HepG2 (cell line): ENCODE results near the gene FEV. TPM values are rescaled to one million over a fixed set of nuclear protein-coding genes. Genes with fewer than 3 reads are reported as not detected.

Source experiments
- AFF4 ChIP-seq: sonication (generic); formaldehyde crosslinking; IDR thresholded peaks from 2 replicates; pipeline ENCODE4 v1.4.0; 2020; ENCODE audit warnings: missing genetic modification reagents
- DNMT3B ChIP-seq: conservative IDR thresholded peaks from 2 replicates; pipeline ENCODE4 v1.6.1; 2016; ENCODE audit warnings: missing biosample characterization, control low read depth
- GFI1 ChIP-seq: sonication (generic); formaldehyde crosslinking; IDR thresholded peaks from 2 replicates; pipeline ENCODE4 v1.5.0; 2020; ENCODE audit warnings: missing genetic modification reagents, mild to moderate bottlenecking, borderline replicate concordance
- HMG20A ChIP-seq: IDR thresholded peaks from 2 replicates; pipeline ENCODE4 v1.6.1; 2016; ENCODE audit warnings: borderline replicate concordance
- HOMEZ ChIP-seq: IDR thresholded peaks from 2 replicates; pipeline ENCODE4 v1.6.1; 2016; ENCODE audit warnings: low read depth
- MAZ ChIP-seq, 2 experiments: sonication (generic) in 1 of 2; formaldehyde crosslinking in 1 of 2; IDR thresholded peaks; 2 replicates each; pipeline versions ENCODE4 v1.5.0 to v1.6.1; 2012 to 2020; ENCODE audit warnings: low read depth in 2 of 2, mild to moderate bottlenecking in 2 of 2, borderline replicate concordance in 1 of 2, improper control_type of control experiment in 1 of 2, low read length in 1 of 2, missing genetic modification reagents in 1 of 2, moderate library complexity in 1 of 2
- NFYB ChIP-seq: sonication (generic); formaldehyde crosslinking; IDR thresholded peaks from 2 replicates; pipeline ENCODE4 v1.4.0; 2020; ENCODE audit warnings: missing genetic modification reagents
- PTBP1 ChIP-seq: fragments of 200-400 bp; formaldehyde crosslinking; IDR thresholded peaks from 2 replicates; pipeline ENCODE4 v1.6.1; 2018; ENCODE audit warnings: low read length, low read depth; ENCODE audit not compliant: poor library complexity, severe bottlenecking
- RBFOX2 ChIP-seq: fragments of 200-400 bp; formaldehyde crosslinking; IDR thresholded peaks from 2 replicates; pipeline ENCODE4 v1.6.1; 2017; ENCODE audit warnings: low read depth, mild to moderate bottlenecking, low read length
- SAP130 ChIP-seq: IDR thresholded peaks from 2 replicates; pipeline ENCODE4 v1.6.1; 2016; ENCODE audit warnings: low read depth
- SIX4 ChIP-seq: sonication (generic); formaldehyde crosslinking; IDR thresholded peaks from 2 replicates; pipeline ENCODE4 v1.4.0; 2020; ENCODE audit warnings: missing genetic modification reagents
- SP1 ChIP-seq, 2 experiments: fragments of 450-650 bp in 1 of 2; sonication (generic) in 1 of 2; formaldehyde crosslinking in 1 of 2; IDR thresholded peaks; 2 replicates each; pipeline versions ENCODE4 v1.4.0 to v1.6.1; 2016 to 2020; ENCODE audit warnings: missing genetic modification reagents in 1 of 2
- TBL1XR1 ChIP-seq: fragments of 150-350 bp; IDR thresholded peaks from 2 replicates; pipeline ENCODE4 v1.6.1; 2014; ENCODE audit warnings: borderline replicate concordance, low read length; ENCODE audit not compliant: partially characterized antibody
- THAP11 ChIP-seq: IDR thresholded peaks from 2 replicates; pipeline ENCODE4 v1.6.1; 2016; ENCODE audit warnings: missing biosample characterization, missing genetic modification reagents
- ZFP37 ChIP-seq: sonication (generic); formaldehyde crosslinking; IDR thresholded peaks from 2 replicates; pipeline ENCODE4 v1.4.0; 2020; ENCODE audit warnings: missing genetic modification reagents, borderline replicate concordance
- ZNF768 ChIP-seq: sonication (generic); formaldehyde crosslinking; IDR thresholded peaks from 2 replicates; pipeline ENCODE4 v1.4.0; 2020; ENCODE audit warnings: missing genetic modification reagents
- ZNF781 ChIP-seq: sonication (generic); formaldehyde crosslinking; IDR thresholded peaks from 2 replicates; pipeline ENCODE4 v1.5.1; 2020; ENCODE audit warnings: borderline replicate concordance, mild to moderate bottlenecking, missing genetic modification reagents; ENCODE audit errors: not compliant biosample characterization
- ZNF83 ChIP-seq: sonication (generic); formaldehyde crosslinking; IDR thresholded peaks from 2 replicates; pipeline ENCODE4 v1.4.0; 2020; ENCODE audit warnings: missing genetic modification reagents, mild to moderate bottlenecking, borderline replicate concordance
- polyA plus RNA-seq, 8 experiments: library from polyadenylated mRNA; depleted of rRNA in 3 of 8; stranded (reverse) in 7 of 8; unstranded in 1 of 8; fragments of >200 nt; fragmentation: Illumina TruSeq in 4 of 8; extraction: Trizol in 4 of 8; gene quantifications; 2 replicates each; pipeline versions ENCODE4 v1.2.1 to v1.2.3, GENCODE V29; 2011 to 2016; ENCODE audit warnings: low read depth in 4 of 8, missing spikeins in 1 of 8, mixed read lengths in 1 of 8; ENCODE audit not compliant: insufficient read depth in 1 of 8
- total RNA-seq, 5 experiments: library from RNA; depleted of rRNA; stranded (reverse); fragments of >200 nt; fragmentation: Illumina TruSeq; extraction: Trizol; gene quantifications; 2 replicates each; pipeline ENCODE4 v1.2.3, GENCODE V29; 2016; ENCODE audit warnings: low read depth in 1 of 5
- TF ChIP-seq, protein P1 (sequence below): sonication (generic); formaldehyde crosslinking; IDR thresholded peaks from 2 replicates; pipeline ENCODE4 v1.5.0; 2020; ENCODE audit warnings: mild to moderate bottlenecking, missing genetic modification reagents, borderline replicate concordance

Gene FEV
- total and polyA plus RNA-seq, 2 of the 13 experiments (the other 11 are each of a cell fraction or from before 2014, with no cell fraction given) = not detected

DNA sequence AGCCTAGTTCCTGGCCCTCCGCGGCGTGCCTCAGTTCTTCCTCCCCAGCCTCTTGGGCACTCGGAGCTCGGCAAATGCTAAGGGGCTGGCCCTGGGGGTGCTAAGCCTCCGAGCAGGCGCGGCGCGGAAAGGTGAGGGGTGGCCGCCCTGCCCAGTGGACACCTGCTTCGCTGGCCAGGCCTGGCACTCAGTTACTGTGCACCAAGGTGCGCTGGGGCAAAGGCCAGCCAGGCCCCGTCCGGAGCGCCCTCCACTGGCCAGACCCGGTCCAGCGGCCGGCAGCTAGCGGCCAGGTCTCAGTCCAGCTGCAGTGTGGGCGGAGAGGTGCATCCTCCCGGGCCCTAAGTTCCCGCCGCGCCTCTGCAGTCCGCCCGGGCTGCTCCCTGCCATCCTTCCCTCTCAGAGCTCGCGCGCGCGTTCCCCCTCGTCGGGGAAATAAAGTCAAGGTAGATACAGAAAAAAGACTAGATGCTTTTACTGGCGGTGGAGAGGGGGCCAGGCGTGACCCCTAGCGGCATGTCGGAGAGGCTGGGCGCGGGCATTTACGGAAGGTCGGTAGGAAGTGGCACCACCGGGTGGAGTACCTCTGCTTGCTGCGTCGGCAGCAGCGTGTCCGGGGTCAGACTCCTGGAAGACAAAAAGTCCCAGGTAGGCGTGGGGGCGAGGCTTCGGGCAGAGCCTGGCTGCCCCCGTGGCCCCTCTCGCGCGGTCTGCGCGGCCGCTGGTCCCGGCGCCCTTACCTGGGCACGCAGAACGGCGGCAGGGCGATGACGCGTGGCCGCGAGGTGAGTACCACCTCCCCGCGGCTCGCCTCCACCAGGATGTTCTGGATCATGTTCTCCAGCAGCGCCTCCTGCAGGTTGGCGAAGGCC is 17.6 kb upstream of the FEV start (continued):
- TF ChIP-seq SAP130 (CRISPR knock-in tag) (peak; percentile 34; the same call in 1 of the 2 replicates), MAZ (IDR thresholded peaks at IDR 0.05; ENCODE audit: borderline replicate concordance, low read depth, low read length) (peak; percentile 82; the same call in 1 of the 2 replicates), MAZ (CRISPR knock-in tag; IDR thresholded peaks at IDR 0.05; ENCODE audit: low read depth) (0 out of 2 replicates have a peak, but pooled peaks have one; percentile 14), DNMT3B (CRISPR knock-in tag) (no peak), RBFOX2 (no peak), GFI1 (CRISPR knock-in tag) (no peak), ZFP37 (CRISPR knock-in tag) (no peak), SP1 (IDR thresholded peaks at IDR 0.05) (no peak), SP1 (CRISPR knock-in tag; IDR thresholded peaks at IDR 0.05) (peak; percentile 29; the same call in 1 of the 2 replicates), PTBP1 (no peak), AFF4 (no peak), ZNF781 (CRISPR knock-in tag) (peak; percentile 36), ZNF83 (no peak), TBL1XR1 (no peak), NFYB (no peak), THAP11 (CRISPR knock-in tag) (no peak), ZNF768 (CRISPR knock-in tag) (peak; percentile 47; the same call in 1 of the 2 replicates), HMG20A (CRISPR knock-in tag) (no peak), HOMEZ (no peak), SIX4 (CRISPR knock-in tag) (no peak)
- TF ChIP-seq, protein P1, sequence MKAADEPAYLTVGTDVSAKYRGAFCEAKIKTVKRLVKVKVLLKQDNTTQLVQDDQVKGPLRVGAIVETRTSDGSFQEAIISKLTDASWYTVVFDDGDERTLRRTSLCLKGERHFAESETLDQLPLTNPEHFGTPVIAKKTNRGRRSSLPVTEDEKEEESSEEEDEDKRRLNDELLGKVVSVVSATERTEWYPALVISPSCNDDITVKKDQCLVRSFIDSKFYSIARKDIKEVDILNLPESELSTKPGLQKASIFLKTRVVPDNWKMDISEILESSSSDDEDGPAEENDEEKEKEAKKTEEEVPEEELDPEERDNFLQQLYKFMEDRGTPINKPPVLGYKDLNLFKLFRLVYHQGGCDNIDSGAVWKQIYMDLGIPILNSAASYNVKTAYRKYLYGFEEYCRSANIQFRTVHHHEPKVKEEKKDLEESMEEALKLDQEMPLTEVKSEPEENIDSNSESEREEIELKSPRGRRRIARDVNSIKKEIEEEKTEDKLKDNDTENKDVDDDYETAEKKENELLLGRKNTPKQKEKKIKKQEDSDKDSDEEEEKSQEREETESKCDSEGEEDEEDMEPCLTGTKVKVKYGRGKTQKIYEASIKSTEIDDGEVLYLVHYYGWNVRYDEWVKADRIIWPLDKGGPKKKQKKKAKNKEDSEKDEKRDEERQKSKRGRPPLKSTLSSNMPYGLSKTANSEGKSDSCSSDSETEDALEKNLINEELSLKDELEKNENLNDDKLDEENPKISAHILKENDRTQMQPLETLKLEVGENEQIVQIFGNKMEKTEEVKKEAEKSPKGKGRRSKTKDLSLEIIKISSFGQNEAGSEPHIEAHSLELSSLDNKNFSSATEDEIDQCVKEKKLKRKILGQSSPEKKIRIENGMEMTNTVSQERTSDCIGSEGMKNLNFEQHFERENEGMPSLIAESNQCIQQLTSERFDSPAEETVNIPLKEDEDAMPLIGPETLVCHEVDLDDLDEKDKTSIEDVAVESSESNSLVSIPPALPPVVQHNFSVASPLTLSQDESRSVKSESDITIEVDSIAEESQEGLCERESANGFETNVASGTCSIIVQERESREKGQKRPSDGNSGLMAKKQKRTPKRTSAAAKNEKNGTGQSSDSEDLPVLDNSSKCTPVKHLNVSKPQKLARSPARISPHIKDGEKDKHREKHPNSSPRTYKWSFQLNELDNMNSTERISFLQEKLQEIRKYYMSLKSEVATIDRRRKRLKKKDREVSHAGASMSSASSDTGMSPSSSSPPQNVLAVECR (CRISPR knock-in tag) = no peak
